Measurements from ENCODE around the gene MAOB. TPM values are rescaled to one million over a fixed set of nuclear protein-coding genes. Genes with fewer than 3 reads are reported as not detected.

MAOB gene
- total and polyA plus RNA-seq, 11 donors: 30.3 to 163 (median 91.5) TPM

- peaks cover 0 to 9% (median 0%) of the 10 kb centered on the region in 9 donors for H3K27me3 ChIP-seq
- peaks cover 0 to 15% (median 0%) of the 10 kb centered on the region in 12 donors for H3K9me3 ChIP-seq
- DNase-seq (no peak), ATAC-seq (no peak)
- intact Hi-C loops (cut with DNase I): no loop called here
- H3K4me1 ChIP-seq: no peaks in the 10 kb centered on the region
- TF ChIP-seq POLR2A (IDR thresholded peaks at IDR 0.05): no peak
- TF ChIP-seq CTCF (IDR thresholded peaks at IDR 0.05): no peak
- no peak overlapping the region for H3K27ac ChIP-seq
- WGBS, 4 donors: 79 to 93% (median 85%) methylated on average over 5 of the region's 5 CpGs
- H3K4me3 ChIP-seq: no peak overlapping the region
- peaks cover 0 to 10% (median 0%) of the 10 kb centered on the region in 9 donors for H3K36me3 ChIP-seq
These were observed 96.2 kb downstream of the MAOB start for GRCh38 chrX:43785930-43786591.

- intact Hi-C loops (cut with DNase I): loop anchor here in 3 of 10 donors (10.0 kb wide), 2 partner anchors 413 to 1973 kb away; no protein-coding TSS in a partner anchor
- no peak for TF ChIP-seq POLR2A (IDR thresholded peaks at IDR 0.05)
- TF ChIP-seq CTCF (IDR thresholded peaks at IDR 0.05): no peak
- 74 to 95% (median 86%) methylated on average over 7 of the region's 7 CpGs for WGBS, 4 donors
These were observed 124.2 kb downstream of the MAOB start for GRCh38 chrX:43758044-43758443.

GRCh38 chrX:43756076-43756475, 126.2 kb downstream of the MAOB start:
- 64 to 97% (median 86%) methylated on average over 5 of the region's 5 CpGs for WGBS, 4 donors
- no peak overlapping the region for H3K27ac ChIP-seq
- no peak for TF ChIP-seq POLR2A (IDR thresholded peaks at IDR 0.05)
- no peak for TF ChIP-seq CTCF (IDR thresholded peaks at IDR 0.05)
- peaks cover 0 to 4% (median 0%) of the 10 kb centered on the region in 12 donors for H3K4me1 ChIP-seq
- intact Hi-C loops (cut with DNase I): loop anchor here in 3 of 10 donors (10.0 kb wide), 2 partner anchors 411 to 1971 kb away; no protein-coding TSS in a partner anchor
- H3K27me3 ChIP-seq: peaks cover 0 to 17% (median 0%) of the 10 kb centered on the region in 9 donors
- no peak for ATAC-seq
- H3K9me3 ChIP-seq: peaks cover 0 to 9% (median 0%) of the 10 kb centered on the region in 12 donors
- no peak for DNase-seq
- H3K36me3 ChIP-seq: no peaks in the 10 kb centered on the region
- no peak overlapping the region for H3K4me3 ChIP-seq

More at GRCh38 chrX:43758044-43758443, 124.2 kb downstream of the MAOB start:
- Histone ChIP-seq H3K27ac (no peak overlapping the region), H3K4me3 (no peak overlapping the region), H3K9me3 (no peaks in the 10 kb centered on the region), H3K4me1 (no peaks in the 10 kb centered on the region), H3K36me3 (no peaks in the 10 kb centered on the region), H3K27me3 (peaks cover 0 to 17% (median 0%) of the 10 kb centered on the region in 9 donors)
- DNase-seq (no peak), ATAC-seq (no peak)

GRCh38 chrX:43753637-43754036, 128.6 kb downstream of the MAOB start:
- H3K4me1 ChIP-seq: peaks cover 0 to 4% (median 0%) of the 10 kb centered on the region in 12 donors
- no peak overlapping the region for H3K4me3 ChIP-seq
- no peak for TF ChIP-seq CTCF (IDR thresholded peaks at IDR 0.05)
- no peak for TF ChIP-seq POLR2A (IDR thresholded peaks at IDR 0.05)
- H3K27me3 ChIP-seq: peaks cover 0 to 12% (median 0%) of the 10 kb centered on the region in 9 donors
- intact Hi-C loops (cut with DNase I): loop anchor here in 4 of 10 donors (2.0 to 10.0 kb wide), 3 partner anchors 195 to 1969 kb away; no protein-coding TSS in a partner anchor
- ATAC-seq (no peak), DNase-seq (no peak)
- no peaks in the 10 kb centered on the region for H3K36me3 ChIP-seq
- peaks cover 0 to 9% (median 0%) of the 10 kb centered on the region in 12 donors for H3K9me3 ChIP-seq
- WGBS, 4 donors: 66 to 84% (median 70%) methylated on average over 3 of the region's 3 CpGs
- H3K27ac ChIP-seq: no peak overlapping the region

All from heart left ventricle (tissue), 16 donors.